Karpas-422 (cell line): Measurements from ENCODE around the gene RCN2. TPM values are rescaled to one million over a fixed set of nuclear protein-coding genes. Genes with fewer than 3 reads are reported as not detected.
A peak's percentile ranks its signal among the peaks of the same experiment; 100 is the strongest.

ENCODE experiments used
- DNase-seq: peaks from one replicate; pipeline ENCODE4 v3.0.0-alpha.2; 2015
- H2AFZ ChIP-seq: fragments of 200-600 bp; sonication (generic); 2 replicates; pipeline ENCODE4 v1.6.1; 2014; ENCODE audit warnings: antibody characterized with exemption, low read length, mixed read lengths
- H3K27ac ChIP-seq: fragments of 200-600 bp; sonication (generic); 2 replicates; pipeline ENCODE4 v1.5.1; 2014; ENCODE audit warnings: mild to moderate bottlenecking, low read length, moderate library complexity
- H3K27me3 ChIP-seq: fragments of 200-600 bp; sonication (generic); 2 replicates; pipeline ENCODE4 v1.6.1; 2014; ENCODE audit warnings: low read length, mixed read lengths
- H3K36me3 ChIP-seq: fragments of 200-600 bp; sonication (generic); 2 replicates; pipeline ENCODE4 v1.6.1; 2014; ENCODE audit warnings: low read length, mixed read lengths; ENCODE audit not compliant: insufficient read depth
- H3K4me1 ChIP-seq: fragments of 200-600 bp; sonication (generic); 2 replicates; pipeline ENCODE4 v1.6.1; 2014; ENCODE audit warnings: mild to moderate bottlenecking, low read length, mixed read lengths
- H3K4me2 ChIP-seq: fragments of 200-600 bp; sonication (generic); 2 replicates; pipeline ENCODE4 v1.6.1; 2014; ENCODE audit warnings: low read length, low read depth, mild to moderate bottlenecking; ENCODE audit not compliant: poor library complexity, severe bottlenecking
- H3K4me3 ChIP-seq: fragments of 200-600 bp; sonication (generic); 2 replicates; pipeline ENCODE4 v1.5.1; 2014; ENCODE audit warnings: mild to moderate bottlenecking, antibody characterized with exemption, low read length, mixed read lengths
- H3K79me2 ChIP-seq: fragments of 200-600 bp; sonication (generic); 2 replicates; pipeline ENCODE4 v1.6.1; 2014; ENCODE audit warnings: mild to moderate bottlenecking, low read length, mixed read lengths
- H3K9ac ChIP-seq: fragments of 200-600 bp; sonication (generic); 2 replicates; pipeline ENCODE4 v1.6.0; 2014; ENCODE audit warnings: low read length
- H3K9me2 ChIP-seq: fragments of 200-600 bp; sonication (generic), shearing (Covaris generic); replicated peaks from 2 replicates; pipeline ENCODE4 v1.6.0; 2014; ENCODE audit warnings: mild to moderate bottlenecking, low read length, moderate library complexity; ENCODE audit not compliant: insufficient read depth
- H3K9me3 ChIP-seq: fragments of 300-700, 200-600 bp; sonication (generic); 2 replicates; pipeline ENCODE4 v1.6.1; 2014; ENCODE audit warnings: low read length, mixed read lengths
- H4K20me1 ChIP-seq: fragments of 200-600 bp; sonication (generic); 2 replicates; pipeline ENCODE4 v1.6.1; 2014; ENCODE audit warnings: mild to moderate bottlenecking, antibody characterized with exemption, low read length, low read depth; ENCODE audit not compliant: insufficient read depth
- total RNA-seq: library from RNA; depleted of rRNA; stranded (reverse); fragments of >200 nt; shearing (Covaris generic); gene quantifications from 2 replicates; pipeline ENCODE4 v1.2.3, GENCODE V29; 2014; ENCODE audit warnings: low replicate concordance

The RCN2 gene
- total RNA-seq, 1 experiment from 2014 or later: 84.8 TPM

- Histone ChIP-seq H3K27ac (no peak overlapping the region), H3K79me2 (no peaks in the 10 kb centered on the region), H3K4me3 (no peak overlapping the region), H4K20me1 (no peaks in the 10 kb centered on the region), H3K9ac (no peak overlapping the region), H3K36me3 (no peaks in the 10 kb centered on the region), H3K27me3 (no peaks in the 10 kb centered on the region), H3K9me3 (no peaks in the 10 kb centered on the region), H3K4me1 (no peaks in the 10 kb centered on the region), H2AFZ (no peak overlapping the region), H3K9me2 (no peaks in the 10 kb centered on the region), H3K4me2 (no peak overlapping the region)
- DNase-seq: no peak
Observed at GRCh38 chr15:76916369-76916768, 15.2 kb upstream of the RCN2 start.

GRCh38 chr15:76928201-76928600 is 3.3 kb upstream of the RCN2 start:
- no peak overlapping the region for H3K4me2 ChIP-seq
- H3K27me3 ChIP-seq: no peaks in the 10 kb centered on the region
- H3K79me2 ChIP-seq: peaks cover 14% of the 10 kb centered on the region
- no peak for DNase-seq
- no peaks in the 10 kb centered on the region for H3K9me3 ChIP-seq
- H3K27ac ChIP-seq: no peak overlapping the region
- H3K4me3 ChIP-seq: no peak overlapping the region
- H3K4me1 ChIP-seq: peaks cover 16% of the 10 kb centered on the region
- no peaks in the 10 kb centered on the region for H4K20me1 ChIP-seq
- peaks cover 3% of the 10 kb centered on the region; the same call in 1 of the 2 replicates for H3K36me3 ChIP-seq
- no peak overlapping the region for H3K9ac ChIP-seq
- no peaks in the 10 kb centered on the region for H3K9me2 ChIP-seq
- no peak overlapping the region for H2AFZ ChIP-seq

GRCh38 chr15:76929011-76929760 is 2.4 kb upstream of the RCN2 start:
- Histone ChIP-seq H3K27ac (no peak overlapping the region), H4K20me1 (no peaks in the 10 kb centered on the region), H3K79me2 (peaks cover 22% of the 10 kb centered on the region), H3K4me3 (no peak overlapping the region), H3K36me3 (peaks cover 8% of the 10 kb centered on the region; the same call in 1 of the 2 replicates), H3K4me1 (peaks cover 22% of the 10 kb centered on the region), H3K9me3 (no peaks in the 10 kb centered on the region), H3K9me2 (no peaks in the 10 kb centered on the region), H3K27me3 (no peaks in the 10 kb centered on the region), H3K9ac (no peak overlapping the region), H3K4me2 (no peak overlapping the region), H2AFZ (no peak overlapping the region)
- DNase-seq: no peak

- Histone ChIP-seq H3K27me3 (no peaks in the 10 kb centered on the region), H3K4me3 (peak overlapping the region; percentile 89), H4K20me1 (no peaks in the 10 kb centered on the region), H3K9ac (peak overlapping the region; percentile 72), H3K4me1 (peaks cover 27% of the 10 kb centered on the region), H3K36me3 (peaks cover 21% of the 10 kb centered on the region), H3K79me2 (peaks cover 33% of the 10 kb centered on the region), H3K9me2 (no peaks in the 10 kb centered on the region), H3K4me2 (peak overlapping the region; percentile 80), H2AFZ (peak overlapping the region; percentile 44; the same call in 1 of the 2 replicates), H3K27ac (0 out of 2 replicates have a peak overlapping the region, but pooled peaks have one; percentile 4), H3K9me3 (no peaks in the 10 kb centered on the region)
- DNase-seq: no peak
Observed at GRCh38 chr15:76930831-76931396, 635 bp upstream of the RCN2 start.

- peak overlapping the region; percentile 1; the same call in 1 of the 2 replicates for H2AFZ ChIP-seq
- no peaks in the 10 kb centered on the region for H3K9me3 ChIP-seq
- no peaks in the 10 kb centered on the region for H3K9me2 ChIP-seq
- H3K9ac ChIP-seq: peak overlapping the region; percentile 88
- no peak overlapping the region; the same call in 1 of the 2 replicates for H3K27ac ChIP-seq
- peak overlapping the region; percentile 89 for H3K4me3 ChIP-seq
- H3K36me3 ChIP-seq: peaks cover 32% of the 10 kb centered on the region
- H4K20me1 ChIP-seq: no peaks in the 10 kb centered on the region
- peak; percentile 59 for DNase-seq
- peak overlapping the region; percentile 80 for H3K4me2 ChIP-seq
- H3K79me2 ChIP-seq: peaks cover 40% of the 10 kb centered on the region
- H3K27me3 ChIP-seq: no peaks in the 10 kb centered on the region
- peaks cover 27% of the 10 kb centered on the region for H3K4me1 ChIP-seq
Observed at GRCh38 chr15:76932135-76932966, 802 bp downstream of the RCN2 start.

GRCh38 chr15:76935620-76936019 is 4.1 kb downstream of the RCN2 start:
- Histone ChIP-seq H3K4me1 (peaks cover 27% of the 10 kb centered on the region), H3K27me3 (no peaks in the 10 kb centered on the region), H3K9me2 (no peaks in the 10 kb centered on the region), H3K4me2 (no peak overlapping the region), H3K79me2 (peaks cover 47% of the 10 kb centered on the region), H3K27ac (no peak overlapping the region), H4K20me1 (no peaks in the 10 kb centered on the region), H2AFZ (no peak overlapping the region), H3K9ac (no peak overlapping the region), H3K9me3 (no peaks in the 10 kb centered on the region), H3K4me3 (no peak overlapping the region), H3K36me3 (peaks cover 40% of the 10 kb centered on the region)
- no peak for DNase-seq

GRCh38 chr15:76936671-76937070 is 5.1 kb downstream of the RCN2 start:
- no peak overlapping the region for H3K27ac ChIP-seq
- H3K27me3 ChIP-seq: no peaks in the 10 kb centered on the region
- peaks cover 47% of the 10 kb centered on the region for H3K79me2 ChIP-seq
- peaks cover 31% of the 10 kb centered on the region for H3K4me1 ChIP-seq
- no peak overlapping the region for H3K4me2 ChIP-seq
- H3K4me3 ChIP-seq: no peak overlapping the region
- H3K36me3 ChIP-seq: peaks cover 40% of the 10 kb centered on the region
- H3K9ac ChIP-seq: no peak overlapping the region
- H4K20me1 ChIP-seq: no peaks in the 10 kb centered on the region
- H3K9me3 ChIP-seq: no peaks in the 10 kb centered on the region
- H2AFZ ChIP-seq: no peak overlapping the region
- DNase-seq: no peak
- no peaks in the 10 kb centered on the region for H3K9me2 ChIP-seq

GRCh38 chr15:76938752-76939151 is 7.2 kb downstream of the RCN2 start:
- no peaks in the 10 kb centered on the region for H3K9me3 ChIP-seq
- H3K9ac ChIP-seq: no peak overlapping the region
- no peak for DNase-seq
- no peak overlapping the region for H2AFZ ChIP-seq
- peaks cover 19% of the 10 kb centered on the region for H3K4me1 ChIP-seq
- H3K36me3 ChIP-seq: peaks cover 39% of the 10 kb centered on the region
- H4K20me1 ChIP-seq: no peaks in the 10 kb centered on the region
- no peak overlapping the region for H3K4me3 ChIP-seq
- H3K4me2 ChIP-seq: no peak overlapping the region
- no peaks in the 10 kb centered on the region for H3K27me3 ChIP-seq
- H3K27ac ChIP-seq: no peak overlapping the region
- H3K9me2 ChIP-seq: no peaks in the 10 kb centered on the region
- H3K79me2 ChIP-seq: peaks cover 30% of the 10 kb centered on the region
